NCI-H187 treated with DMSO at 0.1 percent for 48 hours (cell line): Measurements from ENCODE around the gene CRYBB1.

Source experiments
- DNase-seq: peaks from one replicate; lab custom pipeline; 2025; lab: John Stamatoyannopoulos, UW

The CRYBB1 gene

GRCh38 chr22:26577081-26577480 is 40.7 kb downstream of the CRYBB1 start:
- no peak for DNase-seq

DNA sequence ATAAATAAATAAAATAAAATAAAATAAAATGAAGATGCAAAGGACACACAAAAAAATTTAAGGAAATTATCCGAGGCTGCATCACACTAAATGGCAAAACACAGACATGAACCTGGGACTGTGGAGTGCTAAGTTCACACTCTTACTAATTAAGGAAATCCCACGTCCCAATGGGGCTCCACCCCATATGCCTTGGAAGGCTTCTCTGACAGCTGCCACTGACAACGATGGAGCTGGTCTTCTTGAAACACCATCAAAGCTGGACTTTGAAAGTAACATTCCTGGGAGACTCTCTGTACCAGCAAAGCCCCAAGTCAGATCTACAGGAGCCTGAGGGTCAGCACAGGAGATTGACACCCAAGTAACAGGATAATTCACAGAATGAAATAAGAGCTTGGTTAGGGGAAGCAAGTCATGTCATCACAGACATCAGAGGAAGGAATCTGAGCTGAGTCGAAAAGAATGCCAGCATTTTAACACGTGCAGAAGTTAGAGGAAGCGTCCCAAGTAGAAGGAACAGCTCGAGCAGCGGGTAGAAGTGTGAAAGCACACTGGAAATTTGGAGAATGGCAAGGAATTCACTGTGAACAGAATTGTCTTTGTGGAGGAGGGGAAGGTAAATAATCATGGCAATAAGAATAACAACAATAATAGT is 41.7 kb downstream of the CRYBB1 start:
- DNase-seq: no peak

- no peak for DNase-seq
Measured at GRCh38 chr22:26574001-26574723, 43.7 kb downstream of the CRYBB1 start.

DNA sequence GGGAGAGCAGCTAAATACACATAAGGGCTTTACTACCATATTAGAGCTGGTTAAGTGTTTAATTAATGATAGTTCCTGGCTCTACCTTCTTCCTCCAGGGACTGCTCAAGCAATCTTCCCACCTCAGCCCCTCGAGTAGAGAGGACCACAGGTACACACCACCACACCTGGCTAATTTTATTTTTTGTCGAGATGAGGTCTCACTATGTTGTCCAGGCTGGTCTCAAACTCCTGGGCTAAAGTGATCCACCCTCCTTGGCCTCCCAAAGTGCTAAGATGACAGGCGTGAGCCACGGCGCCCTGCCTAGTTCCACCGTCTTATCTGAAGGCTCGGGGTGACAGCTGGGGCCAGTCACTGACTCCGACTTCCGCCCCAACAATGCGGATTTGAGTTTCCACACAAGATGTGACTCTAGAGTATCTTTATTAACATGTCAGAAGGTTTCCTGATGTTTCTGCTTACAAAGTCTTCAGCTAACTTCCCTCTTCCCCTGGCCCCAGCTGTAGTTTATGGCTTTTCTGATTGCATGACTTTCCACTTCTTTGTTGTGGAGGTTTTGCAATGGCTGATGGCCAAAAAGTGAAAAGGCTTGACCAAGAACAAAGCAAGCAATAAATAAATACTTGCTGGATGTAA is 44.7 kb downstream of the CRYBB1 start:
- no peak for DNase-seq

GRCh38 chr22:26570864-26571525 is 46.8 kb downstream of the CRYBB1 start:
- no peak for DNase-seq

DNA sequence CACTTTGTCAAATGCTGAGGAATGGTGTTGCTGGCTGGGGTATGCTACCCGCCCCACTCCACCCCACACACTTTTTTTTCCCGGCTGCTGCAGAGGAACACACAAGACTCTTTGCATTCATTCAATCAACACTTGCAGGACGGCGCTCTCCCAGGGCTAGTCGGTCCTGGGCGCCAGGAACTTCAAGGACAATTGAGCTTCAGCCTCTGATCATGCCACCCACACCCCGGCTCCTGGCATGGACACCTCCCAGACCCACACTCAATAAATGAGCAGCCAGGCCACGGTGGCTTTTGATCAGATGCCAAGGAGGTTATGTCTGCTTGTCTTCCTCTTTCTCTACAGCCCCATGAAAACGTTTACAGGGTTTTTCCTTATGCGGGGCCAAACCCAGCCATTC is 47.7 kb downstream of the CRYBB1 start:
- DNase-seq: no peak

GRCh38 chr22:26568207-26568706 is 49.6 kb downstream of the CRYBB1 start:
- no peak for DNase-seq

DNA sequence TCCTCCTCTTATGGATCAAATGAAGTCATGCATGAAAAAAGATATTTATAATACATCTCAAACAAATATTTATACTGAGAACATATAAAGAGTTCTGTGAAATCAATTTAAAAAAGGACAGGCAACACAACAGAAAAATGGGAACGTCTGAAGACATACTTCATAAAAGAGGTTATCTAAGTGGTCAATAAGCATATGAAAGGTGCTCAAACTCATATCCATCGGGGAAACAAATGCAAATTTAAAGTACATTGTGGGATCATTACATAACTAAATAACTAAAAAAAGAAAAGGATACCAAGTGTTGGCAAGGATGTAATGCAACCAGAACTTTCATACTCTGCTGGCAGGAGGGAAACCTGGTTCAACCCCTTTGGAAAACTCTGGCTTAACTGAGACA is 50.2 kb downstream of the CRYBB1 start:
- no peak for DNase-seq

DNA sequence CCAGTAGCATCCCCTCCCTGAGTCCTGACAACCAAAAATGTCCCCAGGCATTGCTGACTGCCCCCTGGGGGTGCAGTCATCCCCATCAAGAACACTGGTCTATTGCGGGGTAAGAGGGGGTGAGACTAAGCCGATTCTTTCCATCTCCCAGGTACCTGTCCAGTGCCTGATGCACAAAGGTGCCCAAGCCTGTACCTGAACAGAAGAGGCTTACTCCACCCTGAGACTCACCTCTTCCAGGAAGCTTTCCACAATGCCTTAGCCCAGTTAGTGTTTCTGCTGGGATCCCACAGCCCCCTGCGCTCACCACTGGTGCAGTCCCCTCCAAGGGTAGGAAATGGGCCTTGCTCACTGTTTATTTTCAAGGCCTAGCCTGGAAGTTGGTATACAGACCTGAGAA is 50.8 kb downstream of the CRYBB1 start:
- no peak for DNase-seq

DNA sequence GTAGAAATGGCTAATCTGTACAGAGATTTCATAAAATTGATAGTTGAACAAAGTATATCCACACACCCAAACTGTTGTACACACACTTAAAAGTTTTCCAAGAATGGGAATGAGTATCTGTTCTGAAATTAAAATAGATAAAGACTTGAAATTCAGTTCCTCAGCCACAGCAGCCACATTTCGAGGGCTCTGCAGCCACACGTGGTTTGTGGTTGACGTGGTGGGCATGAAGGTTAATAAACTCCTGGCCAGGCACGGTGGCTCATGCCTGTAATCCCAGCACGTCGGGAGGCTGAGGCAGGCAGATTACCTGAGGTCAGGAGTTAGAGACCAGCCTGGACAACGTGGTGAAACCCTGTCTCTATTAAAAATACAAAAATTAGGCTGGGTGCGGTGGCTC is 51.9 kb downstream of the CRYBB1 start:
- DNase-seq: no peak

- no peak for DNase-seq
Measured at GRCh38 chr22:26565181-26565580, 52.6 kb downstream of the CRYBB1 start.

DNA sequence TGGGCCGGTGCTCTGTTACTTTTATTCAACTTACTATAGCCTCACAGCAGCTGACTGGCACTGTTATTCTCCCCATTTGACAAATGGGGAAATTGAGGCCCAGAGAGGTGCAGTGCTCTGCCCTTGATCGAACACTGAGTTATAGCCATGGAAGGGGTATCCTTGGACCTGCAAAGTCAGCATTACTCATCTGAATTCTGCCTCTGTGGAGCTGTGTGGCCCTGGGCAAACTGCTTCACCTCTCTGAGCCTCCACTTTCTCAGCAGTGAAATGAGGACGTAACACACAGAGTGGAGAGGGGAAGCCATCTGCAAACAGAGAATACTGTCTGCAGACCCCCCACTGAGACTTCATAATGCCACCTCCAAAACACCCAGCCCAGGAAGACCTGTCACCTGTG is 53.2 kb downstream of the CRYBB1 start:
- DNase-seq: no peak

GRCh38 chr22:26564181-26564580 is 53.6 kb downstream of the CRYBB1 start:
- DNase-seq: no peak

- DNase-seq: no peak
Measured at GRCh38 chr22:26563022-26563421, 54.8 kb downstream of the CRYBB1 start.

DNA sequence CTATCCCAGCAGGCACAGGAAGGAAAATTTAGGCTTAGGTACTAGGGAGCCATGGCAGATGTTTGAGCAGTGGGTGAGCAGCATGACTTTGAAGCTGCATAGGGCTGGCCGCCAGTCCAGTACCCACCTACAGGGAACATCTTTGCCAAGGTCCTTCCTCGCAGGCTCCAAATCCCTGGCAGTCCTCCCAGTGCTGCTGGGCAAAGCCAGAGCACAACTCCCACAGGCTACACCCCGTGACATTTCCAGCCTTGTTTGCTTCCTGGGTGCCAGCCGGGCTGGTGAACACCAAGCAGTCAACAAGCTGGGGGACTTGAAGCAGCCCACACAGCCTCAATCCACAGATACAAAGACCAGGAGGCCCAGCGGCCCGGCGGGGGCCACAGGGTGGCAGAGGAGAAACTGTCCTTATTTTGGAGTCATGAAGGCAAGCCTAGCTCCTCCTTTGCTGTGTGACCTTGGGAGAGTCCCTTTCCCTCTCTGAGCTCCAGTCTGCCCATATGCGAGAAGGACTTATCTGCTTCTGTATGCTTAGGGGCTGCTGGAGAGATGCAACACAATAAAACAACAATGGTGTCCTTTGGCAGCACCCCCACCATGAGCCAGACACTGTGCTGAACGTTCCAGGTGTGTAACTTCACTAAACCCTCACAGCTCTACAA is 55.9 kb downstream of the CRYBB1 start:
- DNase-seq: no peak

- no peak for DNase-seq
Measured at GRCh38 chr22:26559961-26560575, 57.8 kb downstream of the CRYBB1 start.

- DNase-seq: no peak
Measured at GRCh38 chr22:26558248-26558895, 59.5 kb downstream of the CRYBB1 start.

DNA sequence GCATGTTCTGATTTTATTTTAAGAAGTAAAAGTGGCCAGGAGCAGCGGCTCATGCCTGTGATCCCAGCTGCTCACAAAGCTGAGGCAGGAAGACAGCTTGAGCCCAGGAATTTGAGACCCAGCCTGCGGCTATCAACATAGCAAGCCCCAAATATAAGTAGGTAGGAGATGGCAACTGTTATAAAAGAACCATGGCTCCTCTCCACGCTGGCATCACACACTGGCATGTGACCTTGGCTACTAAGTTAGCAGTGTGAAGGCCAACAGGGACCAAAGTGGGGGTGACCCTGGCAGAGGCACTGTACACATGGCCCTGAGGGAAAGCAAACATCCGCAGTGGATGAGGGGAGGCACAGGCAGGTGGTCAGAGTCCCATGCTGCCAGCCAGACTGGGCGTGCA is 60.9 kb downstream of the CRYBB1 start:
- no peak for DNase-seq

GRCh38 chr22:26555478-26555877 is 62.3 kb downstream of the CRYBB1 start:
- DNase-seq: no peak

- no peak for DNase-seq
Measured at GRCh38 chr22:26554956-26555355, 62.9 kb downstream of the CRYBB1 start.
